DND-41 (cell line): ENCODE measurements around the gene ANKS1B.

Experiments used
- EZH2 ChIP-seq: IDR thresholded peaks from 3 replicates; pipeline ENCODE4 v1.6.1; 2012; ENCODE audit warnings: borderline replicate concordance, low read depth, mild to moderate bottlenecking, moderate library complexity, low read length, inconsistent platforms; ENCODE audit not compliant: severe bottlenecking
- TF ChIP-seq, protein P1 (sequence below): IDR thresholded peaks from 2 replicates; pipeline ENCODE4 v1.5.1; 2012; ENCODE audit warnings: borderline replicate concordance, low read length, moderate library complexity, mild to moderate bottlenecking; ENCODE audit not compliant: poor library complexity, severe bottlenecking; ENCODE audit errors: extremely low read depth

DNA sequence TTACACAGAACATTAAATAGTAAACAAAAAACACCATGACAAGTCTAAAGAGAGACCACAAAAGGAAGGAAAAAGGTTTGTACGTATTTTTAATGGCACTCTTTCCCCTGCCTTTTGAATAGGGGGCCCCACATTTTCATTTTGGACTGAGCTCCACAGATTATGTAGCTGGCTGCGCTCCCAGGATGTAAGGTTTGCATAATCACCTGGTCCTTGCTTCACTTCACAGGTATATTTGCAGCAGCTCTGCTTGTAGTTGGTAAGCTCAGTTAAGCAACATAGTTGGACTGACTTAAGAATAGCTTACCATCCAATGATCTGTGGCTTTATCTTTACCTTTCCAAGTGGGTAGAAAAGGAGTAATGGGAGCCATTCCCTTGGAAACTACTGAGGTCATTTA, 885.0 kb downstream of the ANKS1B start:
- TF ChIP-seq, protein P1, sequence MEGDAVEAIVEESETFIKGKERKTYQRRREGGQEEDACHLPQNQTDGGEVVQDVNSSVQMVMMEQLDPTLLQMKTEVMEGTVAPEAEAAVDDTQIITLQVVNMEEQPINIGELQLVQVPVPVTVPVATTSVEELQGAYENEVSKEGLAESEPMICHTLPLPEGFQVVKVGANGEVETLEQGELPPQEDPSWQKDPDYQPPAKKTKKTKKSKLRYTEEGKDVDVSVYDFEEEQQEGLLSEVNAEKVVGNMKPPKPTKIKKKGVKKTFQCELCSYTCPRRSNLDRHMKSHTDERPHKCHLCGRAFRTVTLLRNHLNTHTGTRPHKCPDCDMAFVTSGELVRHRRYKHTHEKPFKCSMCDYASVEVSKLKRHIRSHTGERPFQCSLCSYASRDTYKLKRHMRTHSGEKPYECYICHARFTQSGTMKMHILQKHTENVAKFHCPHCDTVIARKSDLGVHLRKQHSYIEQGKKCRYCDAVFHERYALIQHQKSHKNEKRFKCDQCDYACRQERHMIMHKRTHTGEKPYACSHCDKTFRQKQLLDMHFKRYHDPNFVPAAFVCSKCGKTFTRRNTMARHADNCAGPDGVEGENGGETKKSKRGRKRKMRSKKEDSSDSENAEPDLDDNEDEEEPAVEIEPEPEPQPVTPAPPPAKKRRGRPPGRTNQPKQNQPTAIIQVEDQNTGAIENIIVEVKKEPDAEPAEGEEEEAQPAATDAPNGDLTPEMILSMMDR = no peak
- TF ChIP-seq EZH2 = no peak
